Hepatocyte (in vitro differentiated cells): ENCODE results near the gene KAT2A. TPM values are rescaled to one million over a fixed set of nuclear protein-coding genes. Genes with fewer than 3 reads are reported as not detected.

Experiments used
- DNase-seq: peaks from one replicate; pipeline ENCODE4 v3.0.0-alpha.2; 2016; ENCODE audit warnings: low spot score
- H2AFZ ChIP-seq: fragments of 200-600 bp; sonication (generic); 2 replicates; pipeline ENCODE4 v1.6.0; 2016; ENCODE audit warnings: antibody characterized with exemption, mild to moderate bottlenecking
- H3K27ac ChIP-seq: fragments of 200-600 bp; sonication (generic); 2 replicates; pipeline ENCODE4 v1.5.1; 2016; ENCODE audit warnings: mild to moderate bottlenecking
- H3K27me3 ChIP-seq: fragments of 200-600 bp; sonication (generic); 2 replicates; pipeline ENCODE4 v1.6.1; 2016
- H3K36me3 ChIP-seq: fragments of 200-600 bp; sonication (generic); replicated peaks from 2 replicates; pipeline ENCODE4 v1.5.1; 2016; ENCODE audit warnings: low read depth; ENCODE audit not compliant: insufficient read depth
- H3K4me1 ChIP-seq: fragments of 200-600 bp; sonication (generic); 2 replicates; pipeline ENCODE4 v1.5.1; 2016; ENCODE audit warnings: mild to moderate bottlenecking, moderate library complexity; ENCODE audit not compliant: insufficient read depth
- H3K4me2 ChIP-seq: fragments of 200-600 bp; sonication (generic); 2 replicates; pipeline ENCODE4 v1.6.0; 2016
- H3K4me3 ChIP-seq: fragments of 200-600 bp; sonication (generic); 2 replicates; pipeline ENCODE4 v1.5.1; 2016; ENCODE audit warnings: mild to moderate bottlenecking
- H3K79me2 ChIP-seq: fragments of 200-600 bp; sonication (generic); 2 replicates; pipeline ENCODE4 v1.6.0; 2017; ENCODE audit warnings: mild to moderate bottlenecking
- H3K9me2 ChIP-seq: fragments of 200-600 bp; sonication (generic); replicated peaks from 2 replicates; pipeline ENCODE4 v1.6.0; 2017; ENCODE audit warnings: mild to moderate bottlenecking; ENCODE audit not compliant: insufficient read depth
- H3K9me3 ChIP-seq: fragments of 200-600 bp; sonication (generic); 2 replicates; pipeline ENCODE4 v1.5.1; 2016; ENCODE audit warnings: low read depth, mild to moderate bottlenecking
- H4K20me1 ChIP-seq: fragments of 200-600 bp; sonication (generic); 2 replicates; pipeline ENCODE4 v1.6.0; 2016; ENCODE audit warnings: mild to moderate bottlenecking; ENCODE audit not compliant: insufficient read depth, poor library complexity, severe bottlenecking
- CTCF ChIP-seq: fragments of 200-600 bp; sonication (generic); IDR thresholded peaks from 2 replicates; pipeline ENCODE4 v1.5.1; 2016; ENCODE audit warnings: antibody characterized with exemption, mild to moderate bottlenecking; ENCODE audit not compliant: poor library complexity
- EZH2 ChIP-seq: fragments of 200-600 bp; sonication (generic); IDR thresholded peaks from 2 replicates; pipeline ENCODE4 v1.6.1; 2016; ENCODE audit warnings: antibody characterized with exemption, mild to moderate bottlenecking, borderline replicate concordance
- EZH2phosphoT487 ChIP-seq: fragments of 200-600 bp; sonication (generic); IDR thresholded peaks from one replicate; pipeline ENCODE4 v1.6.1; 2018; ENCODE audit warnings: antibody characterized with exemption, mild to moderate bottlenecking, low read depth, moderate library complexity; ENCODE audit not compliant: unreplicated experiment, severe bottlenecking
- WGBS: methylation state at CpG from one replicate; pipeline ENCODE4 v1.1.6; 2016; ENCODE audit warnings: low lambda C conversion rate; ENCODE audit errors: missing lambda C conversion rate; 5-methylcytosine and 5-hydroxymethylcytosine counted together
- polyA plus RNA-seq: library from polyadenylated mRNA; unstranded; fragments of >200 nt; fragmentation: Nextera tagmentation; extraction: Ambion mirVana; gene quantifications from 2 replicates; pipeline ENCODE4 v1.2.1, GENCODE V29; 2016
- total RNA-seq: library from RNA; depleted of rRNA; stranded (reverse); fragments of >200 nt; gene quantifications from 2 replicates; pipeline ENCODE4 v1.2.3, GENCODE V29; 2014

KAT2A gene
- total and polyA plus RNA-seq, 2 experiments from 2014 or later, result 21.7 to 46.7 TPM

DNA sequence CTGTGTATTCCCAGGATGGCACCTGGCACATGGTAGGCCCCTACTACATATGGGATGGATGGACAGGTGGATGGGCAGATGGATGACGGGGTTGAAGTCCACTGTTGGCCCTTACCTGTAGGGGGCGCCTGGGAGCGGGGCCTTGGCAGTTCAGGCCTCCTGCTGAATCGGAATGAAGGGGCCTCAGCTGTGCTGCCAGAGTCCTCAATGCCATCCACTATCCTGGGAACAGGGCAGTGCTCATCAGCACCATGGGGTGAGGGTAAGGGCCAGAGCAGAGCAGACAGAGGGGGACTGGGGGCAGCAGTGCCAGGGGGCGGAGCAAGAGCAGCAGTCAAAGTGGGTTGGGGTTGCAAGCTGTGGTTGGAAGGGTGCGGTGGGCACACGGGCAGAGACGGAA is 41.9 kb upstream of the KAT2A start:
- Histone ChIP-seq H3K79me2 (no peaks in the 10 kb centered on the region), H3K4me1 (no peaks in the 10 kb centered on the region), H3K9me2 (no peaks in the 10 kb centered on the region), H3K27me3 (no peaks in the 10 kb centered on the region), H2AFZ (no peak overlapping the region), H3K9me3 (no peaks in the 10 kb centered on the region), H4K20me1 (no peaks in the 10 kb centered on the region), H3K27ac (no peak overlapping the region), H3K4me2 (no peak overlapping the region), H3K36me3 (no peaks in the 10 kb centered on the region), H3K4me3 (no peak overlapping the region)
- no peak for DNase-seq
- TF ChIP-seq EZH2 (no peak), EZH2phosphoT487 (no peak), CTCF (peak; percentile 11)
- 54% methylated on average over 8 of the region's 8 CpGs for WGBS

- 94% methylated on average over 7 of the region's 7 CpGs for WGBS
- H3K27ac ChIP-seq, result no peak overlapping the region
- H3K36me3 ChIP-seq, result no peaks in the 10 kb centered on the region
- no peak overlapping the region for H3K4me3 ChIP-seq
- H3K27me3 ChIP-seq, result no peaks in the 10 kb centered on the region
- no peak for DNase-seq
- H3K4me2 ChIP-seq, result no peak overlapping the region
- H2AFZ ChIP-seq, result no peak overlapping the region
- no peak for TF ChIP-seq EZH2phosphoT487
- TF ChIP-seq EZH2, result no peak
- TF ChIP-seq CTCF, result no peak
- H3K9me3 ChIP-seq, result no peaks in the 10 kb centered on the region
- no peaks in the 10 kb centered on the region for H4K20me1 ChIP-seq
- H3K4me1 ChIP-seq, result no peaks in the 10 kb centered on the region
- H3K9me2 ChIP-seq, result no peaks in the 10 kb centered on the region
- H3K79me2 ChIP-seq, result no peaks in the 10 kb centered on the region
These were observed 39.4 kb upstream of the KAT2A start for GRCh38 chr17:42160531-42160910.

DNA sequence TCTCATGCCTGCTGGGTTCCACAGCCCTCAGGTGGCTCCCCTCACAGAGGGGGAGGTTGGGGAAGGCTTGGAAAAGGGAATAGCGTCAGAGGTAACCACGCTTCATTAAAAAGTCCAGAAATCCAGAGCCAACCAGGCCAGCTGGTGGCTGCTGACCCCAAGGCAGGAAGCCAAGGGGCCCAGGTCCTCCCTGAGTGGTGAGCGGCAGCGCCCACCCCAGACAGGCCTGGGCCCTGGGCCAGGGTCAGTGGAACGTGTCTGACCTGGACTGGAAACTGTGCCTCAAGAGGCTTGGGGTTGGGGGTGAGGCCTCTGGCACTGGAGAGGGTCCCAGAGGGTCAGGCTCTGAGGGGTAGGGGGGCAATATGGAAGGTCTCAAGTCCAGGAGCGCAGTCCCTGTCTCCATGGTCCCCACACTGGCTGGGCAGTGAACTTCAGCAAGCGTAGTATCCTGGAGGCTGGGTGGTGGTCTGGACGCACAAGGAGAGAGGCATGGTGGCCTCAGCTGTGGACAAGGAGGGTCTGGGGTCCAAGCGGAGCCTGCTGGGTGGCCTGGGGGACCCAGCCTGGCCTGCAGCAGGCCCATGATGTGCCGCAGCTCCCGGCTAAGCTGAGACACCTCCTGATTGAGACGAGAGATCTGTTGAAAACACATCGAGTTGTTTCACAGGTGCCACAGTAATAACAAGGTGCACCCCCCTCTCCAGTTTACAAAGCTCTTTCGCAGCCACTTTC is 38.8 kb upstream of the KAT2A start:
- Histone ChIP-seq H3K4me2 (no peak overlapping the region), H3K27ac (no peak overlapping the region), H3K9me3 (no peaks in the 10 kb centered on the region), H3K27me3 (no peaks in the 10 kb centered on the region), H2AFZ (no peak overlapping the region), H3K9me2 (no peaks in the 10 kb centered on the region), H3K36me3 (no peaks in the 10 kb centered on the region), H3K4me1 (no peaks in the 10 kb centered on the region), H3K4me3 (no peak overlapping the region), H4K20me1 (no peaks in the 10 kb centered on the region), H3K79me2 (no peaks in the 10 kb centered on the region)
- no peak for DNase-seq
- 89% methylated on average over 14 of the region's 14 CpGs for WGBS
- no peak for TF ChIP-seq CTCF
